HG03521 (cell line): ENCODE measurements around the gene THSD4.
"Not testable (repeated sequence)": the region's sequence is repeated elsewhere in the genome, so short reads cannot be mapped to it uniquely, and the experiment has no call there.

Source experiments
- ATAC-seq: cut with Tn5 transposase; IDR thresholded peaks from one replicate; pipeline ENCODE4 v1.9.1; 2021; ENCODE audit warnings: mild to moderate bottlenecking, moderate library complexity; ENCODE audit not compliant: unreplicated experiment

THSD4 gene

DNA sequence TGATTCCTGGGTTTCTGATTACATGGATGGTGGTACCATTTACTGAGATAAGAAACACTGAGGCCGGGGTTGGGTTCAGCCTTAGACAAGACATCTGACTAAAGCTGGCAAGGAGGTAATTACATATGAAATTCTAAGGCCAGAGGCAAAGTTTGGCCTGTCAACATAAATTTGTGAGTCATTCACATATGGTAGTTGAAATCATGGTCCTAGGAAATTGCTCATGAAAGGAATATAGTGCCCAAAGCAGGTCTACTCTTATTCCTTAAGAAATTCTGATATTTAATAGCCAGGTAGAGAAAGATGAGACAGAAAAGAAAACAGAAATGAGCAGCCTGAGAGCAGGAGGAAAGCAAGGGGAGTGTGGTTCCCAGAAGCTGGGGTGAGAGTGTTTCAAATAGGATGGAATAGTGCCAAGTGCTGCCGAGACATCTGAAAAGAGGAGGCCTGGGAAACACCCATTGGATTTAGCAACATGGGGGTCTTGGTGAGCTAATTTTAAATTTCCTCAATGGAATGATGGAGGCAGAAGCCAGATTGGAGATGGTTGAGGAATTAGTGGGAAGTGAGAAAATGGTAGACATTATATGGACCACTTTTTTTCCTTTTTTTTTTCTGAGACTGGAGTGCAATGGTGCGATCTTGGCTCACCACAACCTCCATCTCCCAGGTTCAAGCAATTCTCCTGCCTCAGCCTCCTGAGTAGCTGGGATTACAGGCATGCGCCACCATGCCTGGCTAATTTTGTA lies 610.1 kb downstream of the THSD4 start:
- not testable (repeated sequence) for ATAC-seq

DNA sequence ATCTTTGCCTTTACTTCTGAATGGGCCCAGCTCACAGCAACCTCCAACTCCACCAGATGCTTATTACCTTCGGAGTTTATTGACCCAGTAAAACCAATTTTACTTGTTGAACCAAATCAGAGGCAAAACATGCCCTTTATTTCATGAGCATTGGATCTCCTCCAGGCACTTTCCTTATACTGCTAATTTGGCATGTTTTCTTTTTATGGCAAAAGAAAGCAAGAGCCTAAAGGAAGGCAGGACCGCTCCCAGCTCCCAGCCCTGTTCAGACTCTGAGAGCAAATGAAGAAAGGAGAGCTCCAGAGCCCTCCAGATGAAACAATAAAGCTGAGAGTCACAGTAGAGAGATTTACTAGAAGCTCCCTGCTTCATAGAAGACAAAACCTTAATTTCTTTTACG lies 613.6 kb downstream of the THSD4 start:
- ATAC-seq, result no peak

DNA sequence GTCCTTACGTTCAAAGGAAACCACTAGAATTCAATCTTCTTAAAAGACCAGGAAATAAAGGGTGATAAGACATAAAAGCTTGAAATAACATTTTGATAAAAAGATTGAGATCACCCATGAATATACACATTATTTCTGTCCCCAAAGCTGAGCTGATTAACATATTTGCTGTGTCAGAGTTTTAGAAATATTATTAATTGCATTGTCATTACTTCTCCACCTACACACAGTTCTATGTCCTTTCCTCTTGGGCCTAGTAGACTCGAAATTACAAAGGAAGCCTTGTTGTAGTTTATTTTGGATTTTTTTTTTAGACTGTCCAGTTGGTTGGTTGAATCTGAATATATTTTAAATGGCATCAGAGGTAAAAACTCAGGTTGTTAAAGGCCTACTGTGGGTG lies 614.0 kb downstream of the THSD4 start:
- no peak for ATAC-seq

DNA sequence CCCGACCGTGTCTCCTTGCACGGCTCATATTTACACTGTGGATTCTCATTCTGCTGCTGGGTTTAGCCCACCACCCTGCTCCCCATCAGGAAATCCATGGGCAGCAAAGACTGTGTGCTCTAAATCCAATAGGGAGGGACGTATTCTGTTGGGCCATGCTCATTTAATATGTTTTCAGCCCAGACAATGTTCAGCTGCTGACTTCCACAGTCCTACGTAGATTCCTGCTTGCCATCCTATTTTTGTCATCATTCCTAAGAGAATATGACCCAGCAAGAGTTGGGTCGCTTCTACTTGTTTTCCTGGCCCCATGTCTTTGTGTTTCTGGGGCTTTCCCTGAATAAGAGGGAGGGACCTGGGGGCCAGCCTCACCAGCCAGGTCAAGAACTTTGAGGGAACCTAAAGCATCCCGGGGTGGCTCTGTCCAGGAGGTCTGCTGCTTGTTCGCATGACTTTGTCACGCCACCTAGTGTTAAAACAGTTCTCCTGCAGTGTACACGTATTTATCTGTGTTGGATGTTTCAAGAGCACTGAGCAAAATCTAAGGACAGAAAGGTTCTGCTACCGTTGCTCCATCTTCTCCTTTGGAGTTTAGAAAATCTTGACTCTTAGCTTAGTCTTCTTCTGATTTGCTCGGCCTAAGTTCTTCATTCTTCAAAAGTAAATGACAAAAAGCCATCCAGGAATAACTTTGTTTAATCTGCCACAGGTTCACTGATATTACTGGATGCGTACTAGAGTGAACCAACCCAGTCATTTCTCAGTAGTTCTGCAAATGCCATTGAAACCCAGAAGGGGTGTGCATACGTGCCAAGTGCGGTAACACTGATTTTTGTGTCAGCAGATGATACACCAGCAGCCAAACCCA lies 615.2 kb downstream of the THSD4 start:
- ATAC-seq, result no peak

DNA sequence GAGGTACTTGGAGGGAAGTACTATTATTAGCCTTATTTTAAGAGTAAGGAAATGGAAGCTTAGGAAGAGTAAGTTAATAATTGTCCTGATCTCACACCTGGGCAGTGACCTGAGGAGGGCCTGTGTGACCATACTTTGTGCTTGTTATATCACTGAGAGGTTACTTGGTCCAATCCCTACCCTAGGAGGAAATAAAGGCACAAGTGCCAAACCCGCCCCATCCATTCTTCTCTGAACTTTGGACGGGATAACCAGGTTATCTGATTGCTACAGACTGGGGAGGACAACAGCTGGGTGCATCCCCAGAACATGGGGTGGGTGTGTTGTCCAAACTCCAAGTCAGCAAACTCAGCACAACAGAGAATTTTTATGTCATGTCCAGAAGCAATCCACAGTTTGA lies 617.4 kb downstream of the THSD4 start:
- ATAC-seq, result no peak

DNA sequence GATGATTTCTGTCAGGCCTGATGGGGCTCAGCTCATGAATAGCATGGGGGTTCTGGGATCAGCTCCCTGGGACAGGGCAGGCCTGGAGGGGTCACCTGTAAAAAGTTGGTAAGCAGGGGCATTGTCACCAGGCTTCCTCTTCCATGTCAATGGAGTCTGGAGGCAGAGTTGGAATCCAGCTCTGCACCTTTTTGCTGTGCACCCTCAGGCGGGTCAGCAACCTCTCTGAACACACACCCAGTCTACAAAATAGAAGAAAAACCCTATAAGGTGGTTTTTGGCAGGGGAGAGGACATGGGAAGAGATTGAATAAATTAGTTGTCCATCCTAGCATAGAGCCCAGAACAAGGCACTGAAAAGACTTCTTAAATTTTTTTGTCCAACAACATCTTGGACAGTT lies 617.9 kb downstream of the THSD4 start:
- no peak for ATAC-seq

DNA sequence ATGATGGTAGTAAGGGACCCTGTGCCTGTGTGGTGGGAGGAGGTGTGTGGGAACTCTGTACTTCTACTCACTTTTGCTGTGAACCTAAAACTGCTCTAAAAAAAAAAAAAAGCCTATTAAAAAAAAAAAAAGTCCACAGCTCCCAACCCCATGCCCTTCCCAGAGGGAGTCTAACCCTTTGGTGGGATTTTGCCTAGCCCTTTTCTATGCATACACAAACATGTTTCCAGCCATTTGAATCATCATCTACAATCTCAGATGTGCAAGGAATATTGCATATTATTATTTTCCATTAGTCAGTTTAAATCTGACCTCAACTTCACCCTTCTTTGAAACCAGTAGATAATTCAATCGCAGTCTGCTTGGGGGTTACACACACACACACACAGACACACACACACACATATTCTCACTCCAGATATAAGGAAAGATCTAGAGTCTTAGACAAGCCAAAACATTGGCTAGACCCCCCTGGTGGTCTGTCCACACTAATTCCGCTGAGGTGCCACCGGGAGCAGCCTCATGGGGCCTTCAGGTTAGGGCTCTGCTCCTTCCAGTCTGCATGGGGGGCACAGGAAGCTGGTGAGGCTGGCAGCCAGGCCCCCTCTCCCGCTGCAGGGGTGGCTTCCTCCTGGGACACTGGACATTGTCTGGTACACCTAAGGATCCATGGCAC lies 619.6 kb downstream of the THSD4 start:
- no peak for ATAC-seq

DNA sequence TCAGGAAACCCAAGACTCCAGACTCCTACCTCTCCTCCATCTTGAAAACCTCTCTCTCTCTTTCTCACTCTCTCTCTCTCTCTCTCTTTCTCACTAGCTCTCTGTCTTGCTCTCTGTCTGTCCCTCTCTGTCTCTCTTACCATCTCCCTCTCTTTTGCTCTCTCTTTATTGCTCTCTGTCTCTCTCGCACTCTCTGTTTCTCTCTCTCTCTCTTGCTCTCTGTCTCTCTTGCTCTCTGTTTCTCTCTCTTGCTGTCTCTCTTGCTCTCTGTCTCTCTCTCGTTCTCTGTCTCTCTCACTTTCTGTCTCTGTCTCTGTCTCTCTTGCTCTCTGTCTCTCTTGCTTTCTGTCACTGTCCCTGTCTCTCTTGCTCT lies 620.1 kb downstream of the THSD4 start:
- no peak for ATAC-seq

DNA sequence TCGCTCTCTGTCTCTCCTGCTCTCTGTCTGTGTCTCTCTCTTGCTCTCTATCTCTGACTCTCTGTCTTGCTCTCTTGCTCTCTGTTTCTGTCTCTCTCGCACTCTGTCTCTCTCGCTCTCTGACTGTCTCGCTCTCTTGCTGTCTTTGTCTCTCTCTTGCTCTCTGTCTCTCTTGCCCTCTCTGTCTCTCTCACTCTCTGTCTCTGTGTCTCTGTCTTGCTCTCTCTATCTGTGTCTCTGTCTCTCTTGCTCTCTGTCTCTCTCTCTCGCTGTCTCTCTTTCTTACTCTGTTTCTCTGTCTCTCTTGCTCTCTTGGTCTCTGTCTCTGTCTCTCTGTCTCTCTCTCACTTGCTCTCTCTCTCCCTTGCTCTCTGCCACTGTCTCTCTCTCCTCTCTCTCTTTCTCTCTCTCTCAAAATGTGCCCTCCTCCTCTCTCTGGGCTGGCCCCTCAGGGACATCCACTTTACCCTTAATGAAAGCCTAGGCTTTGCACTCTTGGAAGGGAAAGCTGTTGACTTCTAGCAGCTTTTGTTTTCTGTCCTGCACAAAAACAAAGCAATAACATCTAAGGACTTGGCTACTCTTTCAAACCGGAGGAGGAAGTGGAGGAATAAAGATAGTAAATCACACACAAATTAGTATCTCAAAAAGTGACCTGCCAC lies 621.1 kb downstream of the THSD4 start:
- no peak for ATAC-seq

DNA sequence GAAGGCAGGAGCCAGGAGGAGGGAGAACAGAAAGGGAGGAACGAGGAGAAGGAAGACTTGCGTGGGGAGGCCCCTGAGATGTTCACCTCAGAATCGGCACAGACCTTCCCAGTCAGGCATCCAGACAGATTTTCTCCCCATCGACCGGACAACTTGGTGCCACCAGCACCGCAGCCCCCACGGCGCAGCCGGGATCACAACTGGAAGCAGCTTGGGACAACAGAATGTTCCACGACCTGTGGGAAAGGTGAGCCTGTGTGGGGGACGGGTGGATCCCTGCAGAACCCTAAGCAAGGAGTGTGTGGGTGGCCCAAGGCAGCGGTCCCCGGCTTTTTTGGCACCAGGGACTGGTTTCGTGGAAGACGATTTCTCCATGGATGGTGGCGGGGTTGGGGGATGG lies 622.5 kb downstream of the THSD4 start:
- no peak for ATAC-seq

DNA sequence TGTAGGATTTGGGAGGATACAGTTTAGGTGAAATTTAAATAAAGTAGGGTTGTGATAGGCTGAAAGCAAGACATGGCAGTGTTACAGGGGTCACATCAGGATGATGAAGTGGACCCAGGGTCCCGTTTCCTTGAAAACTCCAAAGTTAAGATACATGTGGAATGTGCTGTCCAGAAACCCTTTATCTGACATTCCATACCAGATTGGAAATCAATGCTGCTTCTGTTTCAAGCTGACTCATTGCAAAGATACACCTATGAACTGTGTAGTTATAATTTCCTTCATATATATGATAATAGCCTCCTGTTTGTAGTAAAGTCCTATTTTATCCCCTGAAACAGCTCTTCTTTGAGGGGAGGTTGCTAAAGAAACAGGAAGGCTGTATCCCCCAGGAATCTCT lies 624.1 kb downstream of the THSD4 start:
- no peak for ATAC-seq

DNA sequence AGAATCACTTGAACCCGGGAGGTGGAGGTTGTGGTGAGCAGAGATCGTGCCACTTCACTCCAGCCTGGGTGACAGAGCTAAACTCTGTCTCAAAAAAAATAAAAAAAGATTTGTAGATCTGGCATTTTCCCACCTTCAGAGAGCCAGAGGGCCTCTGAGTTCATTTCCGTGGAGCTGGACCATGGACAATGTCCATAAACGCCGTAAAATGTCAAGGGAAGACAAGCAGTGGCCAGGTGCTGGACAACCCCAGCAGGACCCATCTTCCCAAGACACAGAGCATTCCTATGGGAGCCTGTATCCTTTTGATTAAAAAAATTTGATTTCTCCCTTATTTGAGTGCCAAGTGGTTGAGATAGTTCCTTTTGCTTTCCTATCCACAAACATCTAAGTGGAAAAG lies 627.7 kb downstream of the THSD4 start:
- ATAC-seq, result no peak

DNA sequence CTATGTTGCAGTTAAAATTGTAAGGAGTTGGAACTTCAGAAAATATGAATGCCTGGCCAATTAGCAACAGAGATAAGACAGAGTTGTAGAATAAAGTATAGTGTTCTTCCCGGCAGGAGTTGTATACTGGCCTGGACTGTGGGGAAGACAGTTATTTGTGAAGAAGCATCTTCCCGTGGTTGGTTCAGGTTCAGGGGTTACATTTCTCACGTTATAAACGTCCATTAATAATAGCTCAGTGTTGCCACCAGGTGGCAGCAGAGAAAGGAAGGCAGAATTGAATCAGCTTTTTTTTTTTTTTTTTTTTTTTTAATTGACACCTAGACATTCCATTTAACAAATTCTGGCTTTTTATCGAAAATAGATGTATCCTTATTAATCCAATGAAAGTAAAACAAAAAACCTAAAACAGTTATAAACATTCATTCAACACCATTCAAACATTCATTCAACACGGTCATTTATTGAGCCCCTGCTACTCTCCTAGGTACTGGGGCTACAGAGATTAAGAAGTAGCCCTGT lies 628.7 kb downstream of the THSD4 start:
- ATAC-seq, result no peak

DNA sequence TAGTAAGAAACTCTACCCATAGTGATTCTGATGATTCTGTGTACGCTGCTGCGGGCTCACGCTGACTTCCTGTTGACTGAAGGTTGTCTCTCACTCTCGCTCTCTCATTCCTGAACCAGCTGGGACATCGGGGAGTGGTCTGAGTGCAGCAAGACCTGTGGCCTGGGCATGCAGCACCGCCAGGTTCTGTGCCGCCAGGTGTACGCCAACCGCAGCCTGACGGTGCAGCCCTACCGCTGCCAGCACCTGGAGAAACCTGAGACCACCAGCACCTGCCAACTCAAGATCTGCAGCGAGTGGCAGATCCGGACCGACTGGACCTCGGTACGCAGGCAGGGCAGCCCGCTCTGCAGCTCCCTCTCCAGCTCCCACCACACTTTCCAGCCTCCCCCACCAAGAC lies 631.4 kb downstream of the THSD4 start:
- ATAC-seq, result no peak

DNA sequence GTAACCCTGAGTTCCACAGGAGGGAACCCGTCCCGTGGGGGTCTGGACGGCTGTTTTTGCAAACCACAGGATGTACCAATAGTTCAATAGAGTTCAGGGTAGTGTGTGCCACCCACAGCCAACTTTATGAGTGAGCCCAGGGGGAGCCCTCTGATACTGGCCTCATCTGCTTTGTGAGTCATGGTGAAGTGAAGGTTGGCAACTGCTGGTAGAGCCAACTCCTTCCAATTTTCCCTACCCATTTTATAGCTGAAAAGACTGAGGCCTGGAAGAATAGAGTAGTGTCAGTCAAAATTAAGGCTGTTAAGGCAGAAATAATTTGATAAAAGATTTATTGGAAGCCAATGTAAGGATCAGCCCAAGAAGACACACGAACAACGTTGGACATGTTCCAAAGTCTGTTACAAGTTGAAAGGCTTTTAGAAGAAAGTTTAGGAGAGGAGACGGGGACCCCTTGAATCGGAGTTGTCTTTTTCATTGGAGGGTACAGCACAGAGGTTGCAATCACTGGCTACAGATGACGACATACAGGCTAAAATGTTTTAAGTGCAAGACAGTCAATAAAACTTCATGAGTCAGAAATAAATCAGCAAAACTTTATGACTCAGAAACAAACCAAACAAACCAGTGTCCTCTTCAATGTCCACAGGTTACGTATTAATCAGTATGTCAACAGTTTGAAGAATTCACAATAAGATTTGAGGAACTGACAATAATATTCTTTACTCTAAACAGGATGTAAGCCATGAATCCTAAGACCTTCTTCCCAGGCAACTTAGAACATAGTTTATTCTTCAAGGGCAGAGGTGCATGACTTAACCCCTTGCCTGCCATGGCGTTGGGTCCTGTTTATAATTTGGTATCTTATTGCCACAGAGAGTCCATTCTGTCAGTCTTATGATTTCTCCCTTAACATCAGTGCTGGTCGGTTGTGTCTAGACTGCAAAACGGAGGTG lies 632.1 kb downstream of the THSD4 start:
- ATAC-seq, result no peak

DNA sequence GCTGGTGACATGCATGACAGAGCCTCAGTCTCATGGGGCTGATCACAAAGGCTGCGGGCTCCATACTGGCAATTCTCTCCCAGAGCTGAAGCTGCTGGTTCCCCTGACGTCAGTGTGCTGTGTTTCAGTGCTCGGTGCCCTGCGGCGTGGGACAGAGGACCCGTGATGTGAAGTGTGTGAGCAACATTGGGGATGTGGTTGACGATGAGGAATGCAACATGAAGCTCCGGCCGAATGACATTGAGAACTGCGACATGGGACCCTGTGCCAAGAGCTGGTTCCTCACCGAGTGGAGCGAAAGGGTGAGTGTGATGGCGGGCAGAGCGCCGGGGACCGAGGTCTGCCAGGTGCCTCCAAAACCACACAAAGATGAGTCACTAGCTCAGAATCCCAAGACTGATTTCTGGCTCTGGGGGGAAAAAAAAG lies 633.0 kb downstream of the THSD4 start:
- no peak for ATAC-seq

DNA sequence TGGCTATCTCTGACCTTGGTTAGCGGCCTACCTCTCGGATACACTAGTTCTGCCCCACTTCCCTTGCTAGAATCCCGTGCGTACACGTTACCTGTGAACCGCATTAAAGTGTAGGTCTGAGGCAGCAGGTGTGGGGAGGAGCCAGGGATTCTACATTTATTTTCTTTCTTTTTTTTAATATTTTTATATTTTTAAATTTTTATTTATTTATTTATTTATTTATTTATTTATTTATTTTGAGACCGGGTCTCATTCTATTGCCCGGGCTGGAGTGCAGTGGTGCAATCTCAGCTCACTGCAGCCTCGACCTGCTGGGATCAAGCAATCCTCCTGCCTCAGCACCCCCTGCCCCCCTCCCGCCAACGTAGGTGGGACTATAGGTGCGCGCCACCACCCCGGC lies 634.2 kb downstream of the THSD4 start:
- no peak for ATAC-seq

DNA sequence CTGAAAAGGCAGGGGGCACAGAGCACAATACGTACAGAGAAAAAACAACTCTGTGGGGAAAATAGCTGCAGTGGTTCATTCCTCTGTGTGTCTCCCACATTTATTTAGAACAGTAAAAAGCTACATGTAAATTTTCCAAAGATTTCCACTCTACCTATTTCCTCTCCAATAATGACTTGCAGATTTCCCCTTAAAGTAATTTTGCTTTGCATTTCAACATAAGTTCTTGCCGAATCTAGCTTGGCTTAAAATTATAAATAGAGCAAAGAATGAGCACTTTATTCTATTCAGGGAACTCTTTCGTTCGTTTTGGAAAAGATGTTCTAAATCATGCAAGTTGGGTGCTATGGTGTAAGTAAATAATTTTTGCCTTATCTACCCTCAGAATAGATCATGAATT lies 636.9 kb downstream of the THSD4 start:
- no peak for ATAC-seq

DNA sequence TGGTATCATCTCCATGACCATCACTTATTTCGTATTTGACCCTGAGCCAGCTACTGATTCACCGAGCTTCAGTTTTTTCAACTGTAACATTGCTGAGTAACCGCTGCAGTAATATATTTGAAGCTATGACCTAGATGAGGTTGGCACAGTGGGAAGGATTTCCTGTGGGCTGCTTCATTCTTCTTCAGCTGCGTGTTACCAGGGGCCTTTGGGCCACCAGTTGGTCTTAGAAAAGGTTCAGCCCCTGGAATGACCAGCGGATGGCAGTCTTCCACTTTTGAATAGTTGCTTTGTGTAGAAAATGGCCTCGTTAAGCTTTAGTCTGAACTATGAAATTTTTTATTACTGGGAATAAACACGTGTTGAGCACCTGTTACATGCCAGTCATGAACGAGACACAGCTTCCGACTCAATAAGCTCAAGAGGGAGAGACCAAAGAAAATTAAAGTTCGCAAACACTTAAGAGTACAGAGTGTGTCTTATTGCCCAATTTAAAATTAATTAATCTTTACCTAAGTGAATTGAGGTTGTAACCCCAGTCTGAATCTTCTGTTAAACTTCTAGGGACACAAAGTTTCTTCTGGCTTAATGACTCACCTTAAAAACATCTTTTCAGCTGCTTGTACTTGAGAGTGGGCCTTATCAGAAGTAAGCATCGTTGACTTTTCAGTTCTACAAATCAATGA lies 637.5 kb downstream of the THSD4 start:
- no peak for ATAC-seq
